C4-2B (cell line): Measurements from ENCODE around the gene WTIP.

Experiments
- CTCF ChIP-seq: fragments of 450-650 bp; conservative IDR thresholded peaks from 2 replicates; pipeline ENCODE4 v1.5.1; 2017; ENCODE audit warnings: mild to moderate bottlenecking
- ZFX ChIP-seq: fragments of 450-650 bp; IDR thresholded peaks from 2 replicates; pipeline ENCODE4 v1.6.1; 2017

GRCh38 chr19:34493038-34493648 is 11.6 kb downstream of the WTIP start:
- TF ChIP-seq CTCF (no peak), ZFX (no peak)
